Ovary (tissue), 9 donors: ENCODE results near the gene ABCC3. TPM values are rescaled to one million over a fixed set of nuclear protein-coding genes. Genes with fewer than 3 reads are reported as not detected.

Experiments used
- DNase-seq, 5 donors: peaks; one replicate each; pipeline ENCODE4 v3.0.0-alpha.2; 2019 to 2020
- H3K27ac ChIP-seq, 2 donors: fragments of 200-600 bp; one replicate each; pipeline versions ENCODE4 v1.5.1 to v1.8.0; 2019 to 2022
- H3K27me3 ChIP-seq: fragments of 200-600 bp; one replicate; pipeline ENCODE4 v1.8.0; 2022
- H3K36me3 ChIP-seq: fragments of 200-600 bp; sonication (generic); one replicate; pipeline ENCODE4 v1.5.1; 2019
- H3K4me1 ChIP-seq: one replicate; pipeline ENCODE4 v1.8.1; 2013; ENCODE audit warnings: mild to moderate bottlenecking, moderate library complexity; ENCODE audit not compliant: insufficient read depth
- H3K4me3 ChIP-seq: fragments of 200-600 bp; sonication (generic); one replicate; pipeline ENCODE4 v1.5.1; 2017
- H3K9me3 ChIP-seq, 2 donors: fragments of 200-600 bp in 1 of 2; sonication (generic) in 1 of 2; one replicate each; pipeline versions ENCODE4 v1.5.1 to v1.8.1; 2013 to 2019; ENCODE audit warnings: mild to moderate bottlenecking in 1 of 2, moderate library complexity in 1 of 2
- CTCF ChIP-seq, 3 donors: fragments of 450-650 bp in 2 of 3; fragments of 200-600 bp in 1 of 3; IDR thresholded peaks; one replicate each; pipeline versions ENCODE4 v1.5.1 to v1.8.0; 2016 to 2022; ENCODE audit warnings: antibody characterized with exemption in 3 of 3, mild to moderate bottlenecking in 1 of 3
- EP300 ChIP-seq: sonication (generic); formaldehyde crosslinking; IDR thresholded peaks from one replicate; pipeline ENCODE4 v1.6.1; 2017; ENCODE audit warnings: antibody characterized with exemption
- POLR2A ChIP-seq: fragments of 450-650 bp; IDR thresholded peaks from one replicate; pipeline ENCODE4 v1.6.1; 2017; ENCODE audit warnings: antibody characterized with exemption, mild to moderate bottlenecking, moderate library complexity
- WGBS, 3 donors: extraction: QIAGEN DNeasy Blood & Tissue Kit in 1 of 3; methylation state at CpG; one replicate each; pipeline versions ENCODE4 v1.1.5 to v1.1.7; 2013 to 2017; 5-methylcytosine and 5-hydroxymethylcytosine counted together
- intact Hi-C, 4 donors: fragments of 100-400 bp; cut with DNase I; formaldehyde crosslinking; loops; one replicate each; pipeline versions ENCODE4 v1.11.0 to v1.15.1; 2022 to 2023
- polyA plus RNA-seq, 2 donors: library from polyadenylated mRNA; stranded (reverse); fragments of 200-250 nt in 1 of 2; fragments of 350-450 nt in 1 of 2; fragmentation: Illumina TruSeq in 1 of 2; extraction: RNeasy Lipid Tissue Mini Kit (QIAGEN cat#74804) in 1 of 2; gene quantifications; one replicate each; pipeline ENCODE4 v1.2.3, GENCODE V29; 2013 to 2014
- total RNA-seq, 7 donors: library from RNA; depleted of rRNA in 2 of 7; stranded (reverse); fragments of >200 nt in 2 of 7; fragmentation: NEBNext Ultra II Directional in 3 of 7; extraction: Animal tissue kit (Norgen Biotek cat#: 25700) in 3 of 7; gene quantifications; one replicate each; pipeline versions ENCODE4 v1.1.0 to v1.2.4, GENCODE V29; 2016 to 2023
- donor health status: DM: no; HTN: no; CAD: no; lungs with moderate emphysema.
- donor health status: DM: no; HTN: no; CAD: no.
- donor health status: Bipolar disorder and iron deficiency.
- donor health status: DM: yes; HTN: yes; CAD: no.
- donor health status: DM: no; HTN: no; CAD: no.
- donor health status: DM: yes; HTN: yes; CAD: no.

The ABCC3 gene
- total and polyA plus RNA-seq, 9 donors, result 1.4 to 14.2 (median 5.2) TPM

DNA sequence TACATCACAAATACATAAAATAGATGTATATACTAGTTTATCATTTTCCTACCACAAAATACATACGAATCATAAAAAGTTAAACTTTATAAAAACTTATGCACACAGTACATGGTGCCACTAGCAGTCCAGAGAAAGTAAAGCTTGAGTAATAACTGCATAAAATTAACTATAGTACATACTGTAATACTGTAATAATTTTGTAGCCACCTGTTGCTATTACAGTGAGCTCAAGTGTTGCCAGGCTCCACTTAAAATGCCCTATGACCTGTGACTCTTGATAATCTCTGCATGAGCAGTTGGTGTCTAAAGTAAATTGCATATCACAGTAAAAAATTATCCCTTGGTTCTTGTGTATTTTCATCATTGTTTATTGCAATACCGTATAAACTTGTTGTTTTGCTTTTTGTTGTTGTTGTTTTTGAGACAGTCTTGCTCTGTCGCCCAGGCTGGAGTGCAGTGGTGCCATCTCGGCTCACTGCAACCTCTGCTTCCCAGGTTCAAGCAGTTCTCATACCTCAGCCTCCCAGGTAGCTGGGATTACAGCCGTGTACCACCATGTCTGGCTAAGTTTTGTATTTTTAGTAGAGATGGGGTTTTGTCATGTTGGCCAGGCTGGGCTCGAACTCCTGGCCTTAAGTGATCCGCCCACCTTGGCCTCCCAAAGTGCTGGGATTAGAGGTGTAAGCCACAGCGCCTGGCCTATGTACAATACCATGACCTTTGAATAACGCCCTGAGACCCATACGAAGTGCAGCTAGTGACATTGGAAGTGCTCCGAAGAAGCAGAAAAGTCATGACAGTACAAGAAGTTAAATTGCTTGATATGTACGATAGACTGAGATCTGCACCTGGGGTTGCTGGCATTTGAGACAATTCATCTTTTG lies 91.3 kb downstream of the ABCC3 start:
- WGBS, 3 donors, result 68 to 78% (median 74%) methylated on average over 12 of the region's 12 CpGs
- Histone ChIP-seq H3K9me3 (no peaks in the 10 kb centered on the region), H3K4me3 (no peak overlapping the region), H3K27ac (no peak overlapping the region), H3K27me3 (no peaks in the 10 kb centered on the region), H3K36me3 (no peaks in the 10 kb centered on the region), H3K4me1 (peaks cover 28% of the 10 kb centered on the region)
- no peak for DNase-seq
- no peak for TF ChIP-seq EP300
- no peak for TF ChIP-seq CTCF (IDR thresholded peaks at IDR 0.05)
- no peak for TF ChIP-seq POLR2A
- intact Hi-C loops, result no loop called here

GRCh38 chr17:50728112-50728429 lies 93.4 kb downstream of the ABCC3 start:
- intact Hi-C loops, result no loop called here
- H3K27me3 ChIP-seq, result no peaks in the 10 kb centered on the region
- peaks cover 28% of the 10 kb centered on the region for H3K4me1 ChIP-seq
- no peaks in the 10 kb centered on the region for H3K9me3 ChIP-seq
- no peaks in the 10 kb centered on the region for H3K36me3 ChIP-seq
- no peak overlapping the region for H3K27ac ChIP-seq
- DNase-seq, result no peak
- TF ChIP-seq EP300 (no peak), CTCF (IDR thresholded peaks at IDR 0.05) (no peak), POLR2A (no peak)
- WGBS, 3 donors, result 83 to 86% (median 85%) methylated on average over 2 of the region's 2 CpGs
- H3K4me3 ChIP-seq, result no peak overlapping the region

DNA sequence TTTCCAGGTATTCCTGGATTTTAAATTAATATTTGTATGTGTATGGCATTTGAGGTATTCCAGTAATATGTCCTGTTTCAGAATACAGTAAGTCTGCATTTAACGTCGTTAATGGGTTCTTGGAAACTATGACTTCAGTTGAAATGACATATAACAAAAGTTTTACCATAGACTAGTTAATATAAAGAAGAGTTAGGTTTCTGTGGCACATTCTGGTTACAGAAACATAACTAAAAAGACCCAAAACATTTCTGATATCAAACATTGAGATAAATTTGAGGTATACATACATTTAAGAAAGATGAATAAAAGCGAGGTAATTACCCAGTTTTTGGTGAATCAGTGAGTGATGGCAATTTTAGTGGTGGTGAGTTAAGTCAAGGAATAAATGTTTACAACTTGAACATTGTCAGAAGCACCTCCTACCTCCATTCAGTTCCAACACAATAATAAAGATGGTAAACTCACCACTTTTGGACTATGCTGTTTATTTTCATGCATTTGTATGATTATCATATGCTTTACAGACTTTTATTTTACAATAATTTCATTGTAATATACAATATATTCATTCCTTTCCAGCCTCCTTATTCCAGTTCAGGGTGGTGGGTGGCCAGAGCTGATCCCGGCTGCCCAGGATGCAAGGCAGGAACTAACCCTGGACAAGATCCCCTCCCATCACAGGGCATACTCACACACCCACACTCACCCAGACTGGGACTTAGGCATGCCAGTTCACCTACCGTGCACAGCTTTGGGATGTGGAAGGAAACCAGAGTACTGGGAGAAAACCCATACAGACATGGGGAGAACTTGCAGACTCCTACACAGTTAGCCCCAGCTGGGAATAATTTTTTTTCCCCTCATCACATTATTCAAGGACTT lies 94.4 kb downstream of the ABCC3 start:
- no peak for DNase-seq
- H3K27me3 ChIP-seq, result no peaks in the 10 kb centered on the region
- no peaks in the 10 kb centered on the region for H3K36me3 ChIP-seq
- H3K4me1 ChIP-seq, result peaks cover 24% of the 10 kb centered on the region
- H3K4me3 ChIP-seq, result no peak overlapping the region
- intact Hi-C loops, result no loop called here
- TF ChIP-seq POLR2A (no peak), CTCF (IDR thresholded peaks at IDR 0.05) (no peak), EP300 (no peak)
- 63 to 66% (median 65%) methylated on average over 5 of the region's 5 CpGs for WGBS, 3 donors
- no peak overlapping the region for H3K27ac ChIP-seq
- H3K9me3 ChIP-seq, result no peaks in the 10 kb centered on the region

- 73 to 78% (median 76%) methylated on average over 7 of the region's 7 CpGs for WGBS, 3 donors
- Histone ChIP-seq H3K36me3 (no peaks in the 10 kb centered on the region), H3K27me3 (no peaks in the 10 kb centered on the region), H3K4me3 (no peak overlapping the region), H3K9me3 (no peaks in the 10 kb centered on the region), H3K27ac (no peak overlapping the region), H3K4me1 (peaks cover 17% of the 10 kb centered on the region)
- no peak for DNase-seq
- intact Hi-C loops, result no loop called here
- no peak for TF ChIP-seq POLR2A
- TF ChIP-seq EP300, result no peak
- no peak for TF ChIP-seq CTCF (IDR thresholded peaks at IDR 0.05)
Observed at GRCh38 chr17:50731575-50732460, 97.1 kb downstream of the ABCC3 start.
